ENCODE results near the gene CCSER1. TPM values are rescaled to one million over a fixed set of nuclear protein-coding genes. Genes with fewer than 3 reads are reported as not detected.
"Not testable (repeated sequence)": the region's sequence is repeated elsewhere in the genome, so short reads cannot be mapped to it uniquely, and the experiment has no call there.

CCSER1 gene
- total RNA-seq, 1 experiment from 2014 or later = 10.1 TPM

DNA sequence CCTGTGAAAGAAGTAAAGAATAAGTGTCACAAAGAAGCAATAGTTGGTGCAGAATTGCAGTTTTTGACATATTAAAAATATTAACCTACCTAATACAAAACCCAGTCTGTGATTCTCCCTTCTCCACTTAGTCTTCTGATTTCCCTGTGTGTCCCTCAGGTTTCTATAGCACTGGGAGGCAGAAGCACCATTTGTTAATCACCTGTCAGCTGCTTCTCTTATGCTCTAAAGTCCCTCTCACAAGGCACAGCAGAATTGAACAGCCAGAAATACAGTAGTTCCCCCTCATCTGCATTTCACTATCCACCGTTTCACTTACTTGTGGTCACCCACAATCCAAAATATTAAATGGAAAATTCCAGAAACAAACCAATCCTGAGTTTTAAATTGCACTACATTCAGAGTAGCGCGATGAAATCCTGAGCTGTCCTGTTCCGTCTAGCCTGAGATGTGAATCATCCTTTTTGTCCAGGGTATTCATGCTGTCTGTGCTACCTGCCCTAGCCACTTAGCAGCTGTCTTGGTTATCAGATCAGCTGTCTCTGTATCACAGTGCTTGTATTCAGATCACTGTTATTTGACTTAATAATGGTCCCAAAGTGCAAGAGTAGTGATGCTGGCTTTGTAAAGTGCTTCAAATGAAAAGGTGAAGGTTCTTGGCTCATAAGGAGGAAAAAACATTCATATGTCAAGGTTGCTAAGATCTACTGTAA is 1192.5 kb downstream of the CCSER1 start:
- peak in 1 of 2 experiments; percentile 53 for DNase-seq
- Histone ChIP-seq H3K27me3 (no peaks in the 10 kb centered on the region), H3K4me1 (peaks cover 10% of the 10 kb centered on the region; the same call in 1 of the 2 replicates), H3K27ac (no peak overlapping the region), H3K36me3 (no peaks in the 10 kb centered on the region), H3K9me3 (replicated peaks) (no peaks in the 10 kb centered on the region), H3K4me3 (no peak overlapping the region)

DNA sequence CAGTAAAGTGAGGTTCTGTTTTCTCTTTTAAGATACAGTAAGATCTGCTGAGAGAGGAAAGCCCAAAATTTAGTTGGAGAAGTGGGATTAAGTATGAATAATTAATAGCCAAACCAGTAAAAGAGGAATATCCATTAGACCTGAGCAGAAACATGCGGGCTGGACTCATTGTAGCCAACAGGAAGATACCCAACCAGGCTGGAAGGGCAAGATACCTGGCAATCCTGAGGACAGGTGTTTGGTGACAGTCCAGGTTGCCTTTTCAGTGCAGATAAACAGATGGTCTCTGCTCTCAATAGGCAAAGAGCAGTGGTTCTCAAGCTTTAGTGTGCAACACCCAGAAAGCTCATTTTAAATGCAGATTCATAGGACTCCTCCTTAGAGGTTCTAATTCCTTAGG is 1195.8 kb downstream of the CCSER1 start:
- Histone ChIP-seq H3K36me3 (no peaks in the 10 kb centered on the region), H3K9me3 (replicated peaks) (peaks cover 15% of the 10 kb centered on the region), H3K27me3 (no peaks in the 10 kb centered on the region), H3K27ac (no peak overlapping the region), H3K4me3 (no peak overlapping the region), H3K4me1 (peaks cover 12% of the 10 kb centered on the region; the same call in 1 of the 2 replicates)
- no peak for DNase-seq

DNA sequence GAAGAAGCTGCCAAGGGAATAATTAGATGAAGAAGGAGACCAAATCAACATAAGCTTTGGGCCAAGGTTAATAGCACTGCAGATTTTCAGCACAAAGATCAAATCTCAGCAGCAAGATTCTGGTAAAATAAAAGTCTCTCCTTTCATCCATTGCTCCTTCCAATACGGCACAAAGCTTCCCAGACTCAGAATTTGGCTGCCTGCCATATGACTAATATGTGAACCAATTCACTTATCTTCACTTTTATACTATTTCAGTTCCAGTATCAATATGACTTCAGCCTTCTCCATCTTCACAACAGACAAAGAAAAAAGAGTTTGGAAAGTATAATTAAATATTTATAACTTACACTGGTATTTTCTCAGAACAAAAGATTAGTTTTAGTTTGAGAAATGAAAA is 1198.3 kb downstream of the CCSER1 start:
- peak; percentile 40 to 66 for DNase-seq
- no peak overlapping the region for H3K27ac ChIP-seq
- peaks cover 6% of the 10 kb centered on the region; the same call in 1 of the 2 replicates for H3K4me1 ChIP-seq
- no peaks in the 10 kb centered on the region for H3K27me3 ChIP-seq
- peaks cover 23% of the 10 kb centered on the region for H3K9me3 ChIP-seq (replicated peaks)
- no peak overlapping the region for H3K4me3 ChIP-seq
- no peaks in the 10 kb centered on the region for H3K36me3 ChIP-seq

DNA sequence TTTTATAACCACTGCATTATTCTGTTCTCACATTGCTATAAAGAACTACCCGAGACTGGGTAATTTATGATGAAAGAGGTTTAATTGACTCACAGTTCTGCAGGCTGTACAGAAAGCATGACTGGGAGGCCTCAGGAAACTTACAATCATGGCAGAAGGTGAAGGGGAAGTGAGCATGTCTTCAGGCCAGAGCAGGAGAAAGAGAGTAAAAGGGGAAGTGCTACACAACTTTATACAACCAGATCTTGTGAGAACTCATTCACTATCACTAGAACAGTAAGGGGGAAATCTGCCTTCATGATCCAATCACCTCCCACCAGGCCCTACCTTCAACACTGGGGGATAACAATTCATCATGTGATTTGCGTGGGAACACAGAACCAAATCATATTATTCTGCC is 1199.0 kb downstream of the CCSER1 start:
- H3K9me3 ChIP-seq (replicated peaks) = peaks cover 23% of the 10 kb centered on the region
- not testable (repeated sequence) for H3K27me3 ChIP-seq, H3K27ac ChIP-seq, H3K4me3 ChIP-seq, DNase-seq, H3K36me3 ChIP-seq
- H3K4me1 ChIP-seq = peaks cover 12% of the 10 kb centered on the region

DNA sequence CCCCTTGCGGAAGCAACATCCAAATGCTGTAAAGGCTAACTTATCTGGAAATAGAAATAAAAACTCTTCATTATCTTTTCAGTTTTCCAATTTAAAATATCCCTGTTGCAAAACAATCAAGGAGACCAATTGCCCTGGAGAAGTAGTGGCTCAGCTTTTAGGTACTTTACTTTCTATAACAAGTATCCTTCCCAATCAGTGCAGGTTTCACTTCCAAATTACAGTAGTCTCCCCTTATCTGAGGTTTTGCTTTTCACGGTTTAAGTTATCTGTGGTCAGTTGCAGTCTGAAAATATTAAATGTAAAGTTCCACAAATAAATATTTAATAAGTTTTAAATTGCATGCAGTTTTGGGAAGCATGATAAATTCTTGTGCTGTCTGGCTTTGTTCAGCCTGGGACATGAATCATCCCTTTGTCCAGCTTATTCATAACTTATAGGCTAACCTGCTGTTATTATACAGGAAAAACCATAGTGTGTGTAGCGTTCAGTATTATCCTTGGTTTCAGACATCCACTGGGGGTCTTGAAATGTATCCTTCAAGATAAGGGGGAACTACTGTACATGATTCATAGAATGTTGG is 1203.5 kb downstream of the CCSER1 start:
- Histone ChIP-seq H3K4me1 (peaks cover 15% of the 10 kb centered on the region), H3K36me3 (no peaks in the 10 kb centered on the region), H3K27me3 (no peaks in the 10 kb centered on the region), H3K9me3 (replicated peaks) (peaks cover 23% of the 10 kb centered on the region), H3K4me3 (no peak overlapping the region), H3K27ac (peak overlapping the region; percentile 47)
- DNase-seq = peak in 1 of 2 experiments; percentile 61

DNA sequence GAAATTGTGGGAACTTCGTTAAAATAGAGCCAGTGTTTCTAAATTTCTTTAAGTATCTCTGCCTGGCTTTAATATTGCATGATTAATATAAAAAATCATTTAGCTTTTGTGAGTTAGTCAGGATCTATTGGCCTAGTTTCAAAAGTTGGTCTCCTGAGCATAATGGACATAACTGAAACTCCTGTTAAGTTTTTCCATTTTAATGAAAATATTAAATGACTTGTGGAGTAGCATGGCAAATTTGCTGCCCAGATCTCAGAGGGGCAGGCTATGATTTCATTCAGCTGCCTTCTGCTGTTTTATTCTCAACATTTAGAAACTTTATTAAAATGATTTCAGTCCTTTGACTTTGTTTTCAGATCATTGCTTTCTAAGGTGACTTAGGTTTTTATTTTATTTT is 1213.6 kb downstream of the CCSER1 start:
- no peaks in the 10 kb centered on the region for H3K27me3 ChIP-seq
- H3K4me1 ChIP-seq = peaks cover 17% of the 10 kb centered on the region
- no peak overlapping the region for H3K4me3 ChIP-seq
- DNase-seq = no peak
- no peak overlapping the region for H3K27ac ChIP-seq
- H3K9me3 ChIP-seq (replicated peaks) = no peaks in the 10 kb centered on the region
- no peaks in the 10 kb centered on the region for H3K36me3 ChIP-seq

DNA sequence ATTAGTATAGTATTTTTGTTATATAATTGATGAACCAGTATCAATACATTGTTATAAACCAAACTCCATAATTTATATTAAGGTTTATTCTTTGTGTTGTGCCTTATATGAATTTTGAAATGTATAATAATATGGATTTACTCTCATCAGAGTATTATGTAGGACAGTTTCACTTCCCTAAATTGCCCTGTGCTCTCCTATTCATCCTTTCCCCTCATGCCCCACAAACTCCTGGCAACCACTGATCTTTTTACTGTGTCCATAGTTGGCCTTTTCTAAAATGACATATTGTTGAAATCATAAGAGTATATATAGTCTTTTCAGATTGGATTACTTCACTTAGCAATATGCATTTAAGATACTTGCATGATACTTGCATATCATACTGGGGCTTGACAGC is 1218.4 kb downstream of the CCSER1 start:
- no peaks in the 10 kb centered on the region for H3K4me1 ChIP-seq

DNA sequence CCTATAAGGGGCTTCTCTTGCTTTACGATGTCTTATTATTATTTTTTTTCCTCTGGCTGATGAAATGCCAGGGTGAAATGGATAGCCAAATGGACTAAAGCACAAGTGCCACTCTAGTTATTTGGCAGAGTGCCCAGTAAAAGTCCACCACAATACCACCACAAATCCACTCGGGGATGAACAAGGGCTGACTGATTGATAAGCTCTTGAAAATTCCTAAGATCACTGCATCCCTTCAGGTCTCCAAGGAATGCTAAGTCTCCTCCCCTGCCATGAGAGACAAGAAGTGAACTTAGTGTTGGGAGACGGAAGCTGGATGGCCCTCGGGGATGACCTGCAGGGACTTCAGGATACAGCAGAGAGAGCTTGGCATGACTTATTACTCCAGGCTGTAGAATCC is 1229.3 kb downstream of the CCSER1 start:
- H3K9me3 ChIP-seq (replicated peaks); H3K27ac ChIP-seq; H3K27me3 ChIP-seq; H3K36me3 ChIP-seq: not testable (repeated sequence)
- Histone ChIP-seq H3K4me3 (peak overlapping the region; percentile 15; the same call in 1 of the 2 replicates), H3K4me1 (peaks cover 14% of the 10 kb centered on the region)
- peak; percentile 51 to 75 for DNase-seq

More for the DNA sequence above, 1218.4 kb downstream of the CCSER1 start:
- H3K4me3 ChIP-seq = no peak overlapping the region
- H3K27ac ChIP-seq = no peak overlapping the region
- H3K27me3 ChIP-seq = no peaks in the 10 kb centered on the region
- DNase-seq = no peak
- no peaks in the 10 kb centered on the region for H3K36me3 ChIP-seq
- H3K9me3 ChIP-seq (replicated peaks) = no peaks in the 10 kb centered on the region

DNA sequence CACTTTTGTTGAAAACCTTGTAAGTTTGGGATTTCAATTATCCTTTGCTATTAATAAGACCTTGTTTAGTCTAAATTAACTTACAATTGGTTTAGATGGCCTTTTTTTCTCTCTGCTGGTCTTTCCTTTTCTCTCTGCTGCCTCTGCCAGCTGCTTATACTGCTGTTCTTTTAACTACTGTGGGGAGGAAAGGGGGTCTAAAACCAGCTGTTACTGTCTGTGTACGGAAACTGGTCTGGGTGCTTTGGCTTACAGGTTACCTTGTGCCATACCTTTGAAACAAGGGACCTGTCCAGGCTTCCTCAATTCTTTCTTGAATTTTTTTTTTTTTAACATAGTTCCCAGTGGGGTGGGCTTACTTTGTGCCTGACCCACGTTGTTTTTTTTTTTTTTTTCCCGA is 1230.8 kb downstream of the CCSER1 start:
- DNase-seq = peak; percentile 57 to 82

DNA sequence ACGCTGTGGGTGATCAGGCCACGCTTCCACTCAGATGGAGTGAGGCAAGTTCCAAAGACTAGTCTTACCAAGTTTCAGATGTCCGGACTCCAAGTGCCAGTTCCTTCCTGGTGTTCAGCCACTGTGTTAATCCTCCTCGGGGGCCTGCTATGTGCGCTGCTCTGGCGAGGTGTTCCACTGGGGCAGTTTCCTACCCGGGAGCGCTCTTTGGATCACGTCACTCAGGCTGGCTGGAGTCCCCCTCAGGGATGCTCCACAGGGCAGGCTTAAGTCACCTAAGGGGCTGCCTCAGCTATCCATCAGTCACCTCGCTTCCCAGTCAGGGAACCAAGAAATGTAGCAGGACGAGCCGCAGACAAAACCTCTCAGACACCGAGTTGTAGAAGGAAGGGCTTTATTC is 1231.4 kb downstream of the CCSER1 start:
- H3K4me1 ChIP-seq = peaks cover 14% of the 10 kb centered on the region
- peak overlapping the region; percentile 61 for H3K27ac ChIP-seq
- peak overlapping the region; percentile 30 for H3K4me3 ChIP-seq
- not testable (repeated sequence) for H3K36me3 ChIP-seq; H3K9me3 ChIP-seq (replicated peaks); H3K27me3 ChIP-seq
- DNase-seq = peak; percentile 40 to 58

More for the DNA sequence above, 1230.8 kb downstream of the CCSER1 start:
- Histone ChIP-seq H3K4me1 (peaks cover 14% of the 10 kb centered on the region), H3K4me3 (peak overlapping the region; percentile 30), H3K27ac (peak overlapping the region; percentile 61)
- not testable (repeated sequence) for H3K36me3 ChIP-seq; H3K9me3 ChIP-seq (replicated peaks); H3K27me3 ChIP-seq

DNA sequence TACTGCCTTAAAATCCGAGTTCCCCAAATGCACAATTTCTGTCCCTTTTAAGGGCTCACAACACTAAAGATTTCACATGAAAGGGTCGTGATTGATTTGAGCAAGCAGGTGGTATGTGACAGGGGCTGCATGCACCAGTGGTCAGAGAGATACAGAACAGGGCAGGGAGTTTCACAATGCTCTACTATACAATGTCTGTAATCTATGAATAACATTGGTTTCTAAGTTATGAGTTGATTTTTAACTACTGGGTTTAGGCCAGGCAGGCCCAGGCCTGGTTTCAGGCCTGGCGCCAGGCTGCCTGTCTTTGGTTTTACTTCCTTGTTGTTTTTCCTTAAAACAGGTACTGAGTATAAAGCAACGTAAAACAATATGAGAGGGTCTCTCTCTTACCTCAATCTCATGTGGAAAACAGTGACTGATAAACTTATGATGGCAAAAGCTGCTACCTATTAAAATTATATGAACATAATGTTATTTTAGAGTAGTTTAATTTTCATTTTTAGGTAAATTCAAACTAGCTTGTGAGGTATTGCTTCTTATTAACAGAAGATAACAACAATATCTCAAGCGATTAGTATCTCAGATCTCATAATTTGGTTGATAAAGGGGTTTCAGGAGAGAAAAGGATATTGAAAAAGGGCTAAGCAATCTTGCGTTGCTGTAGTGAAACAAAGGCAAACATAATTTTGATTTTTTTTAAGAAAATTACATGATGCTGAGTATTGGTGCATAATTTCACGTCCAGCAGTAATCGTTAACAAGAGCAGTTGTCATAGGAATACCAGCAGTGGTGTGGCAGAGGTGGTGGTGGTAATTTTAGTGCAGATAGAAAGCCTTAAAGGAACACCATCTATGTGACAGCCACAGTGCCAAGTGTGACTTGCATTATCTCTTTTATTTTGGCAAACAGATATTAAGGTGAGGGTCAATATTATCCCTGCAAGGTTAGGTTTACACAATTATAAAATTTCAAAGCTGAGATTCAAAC is 1232.1 kb downstream of the CCSER1 start:
- Histone ChIP-seq H3K27me3 (no peaks in the 10 kb centered on the region), H3K4me1 (peaks cover 14% of the 10 kb centered on the region), H3K9me3 (replicated peaks) (0 out of 2 replicates have a peak, but pooled peaks cover 3% of the 10 kb centered on the region), H3K36me3 (no peaks in the 10 kb centered on the region), H3K4me3 (peak overlapping the region; percentile 30; the same call in 1 of the 2 replicates), H3K27ac (peak overlapping the region; percentile 61)
- peak; percentile 33 to 39 for DNase-seq

DNA sequence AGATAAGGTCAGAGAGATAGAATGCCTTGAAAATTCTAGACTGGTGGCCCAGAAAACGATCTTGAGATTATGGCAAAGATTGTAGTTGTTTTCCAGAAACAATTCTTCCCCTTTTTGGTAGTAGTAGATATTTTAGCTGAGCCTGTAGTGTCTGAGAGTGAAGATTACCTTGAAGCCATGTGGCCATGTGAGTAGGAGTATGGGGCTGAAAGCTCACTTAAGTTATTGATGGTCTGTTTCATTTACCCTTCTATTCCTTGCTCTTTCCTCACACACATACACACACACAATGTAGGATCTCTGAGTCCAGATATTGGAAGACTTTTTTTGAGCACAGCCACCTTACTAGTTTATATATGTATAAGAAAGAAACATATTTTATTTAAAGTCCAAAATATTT is 1234.9 kb downstream of the CCSER1 start:
- no peak for DNase-seq
- Histone ChIP-seq H3K27ac (no peak overlapping the region), H3K4me3 (no peak overlapping the region), H3K4me1 (peaks cover 7% of the 10 kb centered on the region), H3K9me3 (replicated peaks) (no peaks in the 10 kb centered on the region), H3K27me3 (no peaks in the 10 kb centered on the region), H3K36me3 (no peaks in the 10 kb centered on the region)

DNA sequence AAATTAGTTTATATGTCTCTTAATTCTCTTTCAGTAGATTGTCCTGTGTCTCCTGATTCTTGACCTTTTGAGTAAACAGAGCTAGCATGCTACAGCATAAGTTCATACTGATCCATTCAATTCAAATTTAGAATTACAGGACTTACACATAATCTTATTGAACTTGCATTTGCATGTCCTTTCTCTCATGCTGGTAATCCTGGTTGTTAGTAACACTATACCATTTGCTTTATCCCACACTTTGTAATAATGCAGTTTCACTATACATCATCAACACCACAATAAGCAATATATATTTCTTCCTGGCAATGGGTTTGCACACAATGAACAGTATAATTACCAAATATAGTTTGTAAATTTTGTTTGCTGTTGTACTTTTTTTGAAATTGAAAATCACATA is 1239.4 kb downstream of the CCSER1 start:
- Histone ChIP-seq H3K9me3 (replicated peaks) (no peaks in the 10 kb centered on the region), H3K27ac (no peak overlapping the region), H3K36me3 (no peaks in the 10 kb centered on the region), H3K4me1 (no peaks in the 10 kb centered on the region), H3K4me3 (no peak overlapping the region), H3K27me3 (no peaks in the 10 kb centered on the region)
- DNase-seq = no peak

DNA sequence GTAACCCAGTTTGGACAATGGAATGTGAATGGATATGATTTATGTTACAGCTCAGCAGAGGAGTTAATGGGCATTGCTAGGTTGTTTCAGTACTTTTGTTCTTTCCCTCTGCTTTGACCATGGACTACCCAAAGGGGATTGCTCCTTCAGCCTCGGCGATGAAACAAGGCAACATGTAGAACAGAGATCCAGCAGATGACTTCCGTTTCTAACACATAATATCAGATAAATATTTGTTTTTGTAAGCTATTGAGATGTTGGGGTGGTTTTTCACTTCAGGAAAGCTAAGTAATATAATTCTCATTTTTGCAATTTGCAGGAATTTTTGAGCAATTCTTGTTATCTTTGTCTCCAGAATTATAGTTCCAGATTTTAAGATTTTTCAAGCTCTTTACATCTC is 1241.9 kb downstream of the CCSER1 start:
- no peaks in the 10 kb centered on the region for H3K27me3 ChIP-seq
- no peaks in the 10 kb centered on the region for H3K4me1 ChIP-seq
- H3K4me3 ChIP-seq = no peak overlapping the region
- no peak overlapping the region for H3K27ac ChIP-seq
- H3K36me3 ChIP-seq = no peaks in the 10 kb centered on the region
- H3K9me3 ChIP-seq (replicated peaks) = no peaks in the 10 kb centered on the region
- DNase-seq = no peak

DNA sequence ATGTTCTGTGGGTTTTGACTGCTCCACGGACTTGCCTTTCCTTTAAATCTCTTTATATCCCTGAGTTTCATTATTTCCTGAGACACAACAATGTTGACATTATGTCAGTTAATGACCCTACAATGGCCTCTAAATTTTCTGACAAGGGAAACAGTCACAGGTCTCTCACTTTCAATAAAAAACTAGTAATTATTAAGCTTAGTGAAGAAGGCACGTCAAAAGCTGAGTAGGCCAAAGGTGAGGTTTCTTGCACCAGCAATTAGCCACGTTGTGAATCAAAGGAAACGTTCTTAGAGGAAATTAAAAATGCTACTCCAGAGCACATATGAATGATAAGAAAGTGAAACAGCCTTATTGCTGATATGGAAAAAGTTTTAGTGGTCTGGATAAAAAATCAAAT is 1246.4 kb downstream of the CCSER1 start:
- Histone ChIP-seq H3K36me3 (no peaks in the 10 kb centered on the region), H3K4me1 (no peaks in the 10 kb centered on the region), H3K9me3 (replicated peaks) (0 out of 2 replicates have a peak, but pooled peaks cover 2% of the 10 kb centered on the region), H3K27ac (no peak overlapping the region), H3K4me3 (no peak overlapping the region), H3K27me3 (no peaks in the 10 kb centered on the region)
- no peak for DNase-seq

Data from SJCRH30 (cell line).